Neural progenitor cell (in vitro differentiated cells): Measurements from ENCODE around the gene AQP3. TPM values are rescaled to one million over a fixed set of nuclear protein-coding genes. Genes with fewer than 3 reads are reported as not detected.

Source experiments
- DNase-seq: peaks from one replicate; pipeline ENCODE4 v3.0.0-alpha.2; 2016; ENCODE audit warnings: low spot score
- H2AFZ ChIP-seq: fragments of 200-600 bp; sonication (generic); replicated peaks from 2 replicates; pipeline ENCODE4 v1.6.1; 2016; ENCODE audit warnings: antibody characterized with exemption
- H3F3A ChIP-seq: fragments of 200-600 bp; sonication (generic); 2 replicates; pipeline ENCODE4 v1.6.1; 2016; ENCODE audit warnings: antibody characterized with exemption, low read depth
- H3K27ac ChIP-seq: fragments of 200-600 bp; sonication (generic); 2 replicates; pipeline ENCODE4 v1.5.1; 2016; ENCODE audit warnings: mild to moderate bottlenecking
- H3K27me3 ChIP-seq: fragments of 200-600 bp; sonication (generic); 2 replicates; pipeline ENCODE4 v1.6.1; 2016; ENCODE audit warnings: mild to moderate bottlenecking, moderate library complexity
- H3K36me3 ChIP-seq: fragments of 200-600 bp; sonication (generic); 2 replicates; pipeline ENCODE4 v1.5.1; 2016
- H3K4me1 ChIP-seq: fragments of 200-600 bp; sonication (generic); 2 replicates; pipeline ENCODE4 v1.6.1; 2016; ENCODE audit warnings: mixed run types
- H3K4me2 ChIP-seq: fragments of 200-600 bp; sonication (generic); 2 replicates; pipeline ENCODE4 v1.6.1; 2016
- H3K4me3 ChIP-seq: fragments of 200-600 bp; sonication (generic); 2 replicates; pipeline ENCODE4 v1.5.1; 2016
- H3K79me2 ChIP-seq: fragments of 200-600 bp; sonication (generic); 2 replicates; pipeline ENCODE4 v1.6.1; 2016; ENCODE audit warnings: low read depth
- H3K9ac ChIP-seq: fragments of 200-600 bp; sonication (generic); 2 replicates; pipeline ENCODE4 v1.6.1; 2016
- H3K9me3 ChIP-seq: fragments of 200-600 bp; sonication (generic); 2 replicates; pipeline ENCODE4 v1.5.1; 2016; ENCODE audit warnings: low read depth
- H4K20me1 ChIP-seq: fragments of 200-600 bp; sonication (generic); 2 replicates; pipeline ENCODE4 v1.6.1; 2016; ENCODE audit warnings: low read depth
- H3K27ac Mint-ChIP-seq: 3 replicates; pipeline ENCODE4 v1.8.0; 2021; ENCODE audit warnings: mixed read lengths
- H3K27me3 Mint-ChIP-seq: 2 replicates; pipeline ENCODE4 v1.8.0; 2022; ENCODE audit warnings: low read depth, mild to moderate bottlenecking, inconsistent platforms, moderate library complexity, mixed read lengths; ENCODE audit not compliant: insufficient read depth
- H3K36me3 Mint-ChIP-seq: 3 replicates; pipeline ENCODE4 v1.8.0; 2021; ENCODE audit warnings: mixed read lengths
- H3K4me1 Mint-ChIP-seq: 3 replicates; pipeline ENCODE4 v1.8.0; 2021; ENCODE audit warnings: mixed read lengths
- H3K4me3 Mint-ChIP-seq: 3 replicates; pipeline ENCODE4 v1.8.0; 2021; ENCODE audit warnings: mild to moderate bottlenecking, moderate library complexity, mixed read lengths
- H3K9me3 Mint-ChIP-seq: 3 replicates; pipeline ENCODE4 v1.8.0; 2020; ENCODE audit warnings: mixed read lengths
- CTCF ChIP-seq: fragments of 200-600 bp; sonication (generic); IDR thresholded peaks from 2 replicates; pipeline ENCODE4 v1.5.1; 2017; ENCODE audit warnings: antibody characterized with exemption, mild to moderate bottlenecking
- EZH2 ChIP-seq: fragments of 200-600 bp; sonication (generic); IDR thresholded peaks from 2 replicates; pipeline ENCODE4 v1.6.1; 2017; ENCODE audit warnings: antibody characterized with exemption, mild to moderate bottlenecking, moderate library complexity
- EZH2phosphoT487 ChIP-seq: fragments of 200-600 bp; sonication (generic); IDR thresholded peaks from 2 replicates; pipeline ENCODE4 v1.6.1; 2017; ENCODE audit warnings: antibody characterized with exemption
- total RNA-seq: library from RNA; depleted of rRNA; stranded (reverse); fragments of >200 nt; gene quantifications from 2 replicates; pipeline ENCODE4 v1.2.3, GENCODE V29; 2015; ENCODE audit warnings: low replicate concordance

Gene AQP3
- total RNA-seq, 1 donor from 2014 or later = 0.45 TPM

GRCh38 chr9:33480976-33481375 lies 33.6 kb upstream of the AQP3 start:
- no peaks in the 10 kb centered on the region for H3K36me3 Mint-ChIP-seq
- no peaks in the 10 kb centered on the region for H3K79me2 ChIP-seq
- H3F3A ChIP-seq = no peaks in the 10 kb centered on the region
- no peak overlapping the region for H3K4me2 ChIP-seq
- H2AFZ ChIP-seq = no peak overlapping the region
- H3K4me1 ChIP-seq = no peaks in the 10 kb centered on the region
- no peaks in the 10 kb centered on the region for H3K27me3 ChIP-seq
- H3K9me3 Mint-ChIP-seq = no peaks in the 10 kb centered on the region
- no peak overlapping the region for H3K27ac Mint-ChIP-seq
- no peaks in the 10 kb centered on the region for H4K20me1 ChIP-seq
- TF ChIP-seq CTCF (no peak), EZH2phosphoT487 (no peak), EZH2 (no peak)
- H3K27me3 Mint-ChIP-seq = peaks cover 5% of the 10 kb centered on the region
- no peaks in the 10 kb centered on the region for H3K4me1 Mint-ChIP-seq
- H3K9me3 ChIP-seq = no peaks in the 10 kb centered on the region
- no peak overlapping the region for H3K4me3 Mint-ChIP-seq
- no peak for DNase-seq
- H3K36me3 ChIP-seq = no peaks in the 10 kb centered on the region
- no peak overlapping the region for H3K4me3 ChIP-seq
- H3K9ac ChIP-seq = no peak overlapping the region
- H3K27ac ChIP-seq = no peak overlapping the region

DNA sequence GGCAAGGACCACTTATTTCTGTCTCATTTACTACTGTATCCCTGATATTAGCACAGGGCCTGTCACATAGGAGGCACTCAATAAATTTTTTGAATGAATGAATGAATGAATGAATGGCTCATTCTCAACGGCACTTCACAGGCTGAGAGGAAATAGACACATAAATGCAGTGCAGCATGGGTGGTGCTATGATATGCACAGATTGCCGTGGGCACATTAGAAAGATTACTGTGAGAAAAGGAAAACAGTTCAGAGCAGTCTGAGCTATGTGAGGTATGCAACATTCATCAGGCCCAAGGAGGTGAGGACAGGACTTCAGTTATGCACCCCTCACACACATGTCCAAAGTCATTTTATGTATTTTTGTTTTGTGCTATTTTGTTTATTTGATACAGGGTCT lies 32.7 kb upstream of the AQP3 start:
- no peak overlapping the region for H3K4me3 ChIP-seq
- no peaks in the 10 kb centered on the region for H3K79me2 ChIP-seq
- no peak overlapping the region for H2AFZ ChIP-seq
- TF ChIP-seq EZH2 = no peak
- TF ChIP-seq EZH2phosphoT487 = no peak
- no peak for TF ChIP-seq CTCF
- H3K9ac ChIP-seq = no peak overlapping the region
- Mint-ChIP-seq H3K27me3 (peaks cover 5% of the 10 kb centered on the region), H3K9me3 (no peaks in the 10 kb centered on the region), H3K36me3 (no peaks in the 10 kb centered on the region), H3K4me3 (peak overlapping the region; percentile 27), H3K4me1 (no peaks in the 10 kb centered on the region), H3K27ac (no peak overlapping the region)
- H3K27me3 ChIP-seq = no peaks in the 10 kb centered on the region
- no peak overlapping the region for H3K27ac ChIP-seq
- no peak overlapping the region for H3K4me2 ChIP-seq
- H4K20me1 ChIP-seq = no peaks in the 10 kb centered on the region
- no peak for DNase-seq
- no peaks in the 10 kb centered on the region for H3K4me1 ChIP-seq
- no peaks in the 10 kb centered on the region for H3F3A ChIP-seq
- no peaks in the 10 kb centered on the region for H3K36me3 ChIP-seq
- H3K9me3 ChIP-seq = no peaks in the 10 kb centered on the region

GRCh38 chr9:33476503-33476902 lies 29.1 kb upstream of the AQP3 start:
- peaks cover 12% of the 10 kb centered on the region for H3K4me1 Mint-ChIP-seq
- Histone ChIP-seq H3K27me3 (no peaks in the 10 kb centered on the region), H3K36me3 (no peaks in the 10 kb centered on the region), H3K9me3 (no peaks in the 10 kb centered on the region), H3K4me3 (no peak overlapping the region), H3K9ac (no peak overlapping the region), H3K79me2 (peaks cover 27% of the 10 kb centered on the region), H2AFZ (no peak overlapping the region), H3K4me2 (no peak overlapping the region), H3K4me1 (peaks cover 3% of the 10 kb centered on the region), H4K20me1 (no peaks in the 10 kb centered on the region), H3F3A (no peaks in the 10 kb centered on the region), H3K27ac (no peak overlapping the region)
- no peaks in the 10 kb centered on the region for H3K9me3 Mint-ChIP-seq
- no peak overlapping the region for H3K4me3 Mint-ChIP-seq
- H3K27ac Mint-ChIP-seq = no peak overlapping the region
- H3K36me3 Mint-ChIP-seq = peaks cover under 1% of the 10 kb centered on the region
- TF ChIP-seq EZH2 = no peak
- H3K27me3 Mint-ChIP-seq = peaks cover 5% of the 10 kb centered on the region
- DNase-seq = no peak

DNA sequence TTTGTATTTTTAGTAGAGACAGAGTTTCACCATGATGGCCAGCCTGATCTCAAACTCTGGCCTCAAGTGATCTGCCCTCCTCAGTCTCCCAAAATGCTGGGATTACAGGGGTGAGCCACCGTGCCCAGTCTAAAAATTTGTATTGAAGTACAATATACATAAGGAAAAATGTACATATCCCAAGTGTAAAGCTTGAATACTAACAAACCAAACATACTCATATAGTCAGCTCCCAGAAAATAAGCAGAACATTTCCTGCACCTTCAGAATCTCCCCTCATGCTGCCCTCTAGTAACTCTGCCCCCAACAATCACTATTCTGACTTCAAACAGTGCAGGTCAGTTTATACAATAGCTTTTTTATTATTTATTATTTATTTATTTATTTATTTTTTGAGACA lies 28.0 kb upstream of the AQP3 start:
- peaks cover 5% of the 10 kb centered on the region for H3K27me3 Mint-ChIP-seq
- Histone ChIP-seq H3K79me2 (peaks cover 27% of the 10 kb centered on the region), H3K9me3 (no peaks in the 10 kb centered on the region), H3K27ac (no peak overlapping the region), H2AFZ (no peak overlapping the region), H3K27me3 (no peaks in the 10 kb centered on the region), H4K20me1 (no peaks in the 10 kb centered on the region), H3F3A (no peaks in the 10 kb centered on the region), H3K4me2 (no peak overlapping the region), H3K4me1 (peaks cover 3% of the 10 kb centered on the region), H3K9ac (no peak overlapping the region), H3K4me3 (no peak overlapping the region), H3K36me3 (no peaks in the 10 kb centered on the region)
- TF ChIP-seq CTCF (no peak), EZH2phosphoT487 (no peak), EZH2 (no peak)
- no peaks in the 10 kb centered on the region for H3K9me3 Mint-ChIP-seq
- no peak overlapping the region for H3K27ac Mint-ChIP-seq
- H3K4me3 Mint-ChIP-seq = peak overlapping the region; percentile 24
- peaks cover 12% of the 10 kb centered on the region for H3K4me1 Mint-ChIP-seq
- no peak for DNase-seq
- H3K36me3 Mint-ChIP-seq = peaks cover 3% of the 10 kb centered on the region
